Fibroblast of the aortic adventitia (primary cell): Measurements from ENCODE around the gene TMEM88. TPM values are rescaled to one million over a fixed set of nuclear protein-coding genes. Genes with fewer than 3 reads are reported as not detected.

Experiments used
- DNase-seq: peaks from one replicate; pipeline ENCODE4 v3.0.0-alpha.2; 2010; ENCODE audit warnings: low read depth
- H3K4me3 ChIP-seq: 2 replicates; pipeline ENCODE4 v1.5.1; 2011; ENCODE audit warnings: low read depth, mild to moderate bottlenecking, control low read depth, low read length, moderate library complexity
- CTCF ChIP-seq: IDR thresholded peaks from 2 replicates; pipeline ENCODE4 v1.5.1; 2011; ENCODE audit warnings: mild to moderate bottlenecking, low read length, control low read depth, inconsistent platforms; ENCODE audit not compliant: insufficient read depth
- total RNA-seq: library from RNA; depleted of rRNA; stranded (reverse); fragments of >200 nt; gene quantifications from 2 replicates; pipeline ENCODE4 v1.2.3, GENCODE V29; 2012; ENCODE audit warnings: low replicate concordance

Gene TMEM88
- total RNA-seq, 1 donor = 0.18 TPM

GRCh38 chr17:7852919-7853690, 1.8 kb upstream of the TMEM88 start:
- TF ChIP-seq CTCF = no peak
- DNase-seq = no peak
- no peak overlapping the region for H3K4me3 ChIP-seq

- DNase-seq = no peak
- TF ChIP-seq CTCF = no peak
- H3K4me3 ChIP-seq = no peak overlapping the region
Observed at GRCh38 chr17:7853691-7854038, 1.2 kb upstream of the TMEM88 start.

- no peak for DNase-seq
Observed at GRCh38 chr17:7854078-7854777, 638 bp upstream of the TMEM88 start.

GRCh38 chr17:7855660-7856010, 769 bp downstream of the TMEM88 start:
- H3K4me3 ChIP-seq = peak overlapping the region; percentile 74

More at GRCh38 chr17:7854078-7854777, 638 bp upstream of the TMEM88 start:
- TF ChIP-seq CTCF = no peak
- no peak overlapping the region for H3K4me3 ChIP-seq

GRCh38 chr17:7856011-7856810, 1.3 kb downstream of the TMEM88 start:
- peak overlapping the region; percentile 74 for H3K4me3 ChIP-seq
- DNase-seq = peak; percentile 46
- no peak for TF ChIP-seq CTCF

More at GRCh38 chr17:7855660-7856010, 769 bp downstream of the TMEM88 start:
- no peak for DNase-seq
- no peak for TF ChIP-seq CTCF

- peak within 1 kb of the TSS; percentile 86 for H3K4me3 ChIP-seq
- peak; percentile 100 for DNase-seq
- peak; percentile 62 for TF ChIP-seq CTCF
Observed at GRCh38 chr17:7856811-7857712, 2.2 kb downstream of the TMEM88 start, which contains the start of gene NAA38. Gene NAA38 (minus strand): TSS chr17:7857559. CDS start chr17:7857463, 96 bp downstream.
